GM06990 (cell line): ENCODE measurements around the gene PPP1R16B.

Experiments used
- DNase-seq: peaks from one replicate; pipeline ENCODE4 v3.0.0-alpha.2; 2011; ENCODE audit not compliant: insufficient read length; ENCODE audit errors: extremely low read depth
- H3K27me3 ChIP-seq: replicated peaks from 2 replicates; pipeline ENCODE4 v1.6.0; 2011; ENCODE audit warnings: low read length; ENCODE audit not compliant: control insufficient read depth, insufficient read depth
- H3K36me3 ChIP-seq: 2 replicates; pipeline ENCODE4 v1.5.1; 2011; ENCODE audit warnings: low read length; ENCODE audit not compliant: control insufficient read depth, insufficient read depth
- H3K4me3 ChIP-seq: replicated peaks from 2 replicates; pipeline ENCODE4 v1.5.1; 2011; ENCODE audit warnings: low read depth, mild to moderate bottlenecking, control low read depth, low read length
- CTCF ChIP-seq: IDR thresholded peaks from 2 replicates; pipeline ENCODE4 v1.5.1; 2011; ENCODE audit warnings: low read length, control low read depth, mild to moderate bottlenecking, inconsistent platforms; ENCODE audit not compliant: insufficient read depth, poor library complexity, severe bottlenecking

Gene PPP1R16B

GRCh38 chr20:38875175-38875993 lies 69.9 kb downstream of the PPP1R16B start:
- DNase-seq: peak; percentile 88
- TF ChIP-seq CTCF: peak; percentile 12
- Histone ChIP-seq H3K27me3 (no peaks in the 10 kb centered on the region), H3K36me3 (peaks cover 5% of the 10 kb centered on the region), H3K4me3 (peak overlapping the region; percentile 35; the same call in 1 of the 2 replicates)

GRCh38 chr20:38877483-38877882 lies 72.0 kb downstream of the PPP1R16B start:
- peaks cover 3% of the 10 kb centered on the region; the same call in 1 of the 2 replicates for H3K36me3 ChIP-seq
- no peak for TF ChIP-seq CTCF
- H3K4me3 ChIP-seq: no peak overlapping the region
- DNase-seq: no peak
- H3K27me3 ChIP-seq: no peaks in the 10 kb centered on the region

GRCh38 chr20:38878866-38879265 lies 73.4 kb downstream of the PPP1R16B start:
- no peak for DNase-seq
- Histone ChIP-seq H3K27me3 (no peaks in the 10 kb centered on the region), H3K4me3 (no peak overlapping the region), H3K36me3 (peaks cover 11% of the 10 kb centered on the region)
- no peak for TF ChIP-seq CTCF

- Histone ChIP-seq H3K36me3 (peaks cover 17% of the 10 kb centered on the region), H3K4me3 (no peak overlapping the region), H3K27me3 (no peaks in the 10 kb centered on the region)
- peak; percentile 23 for TF ChIP-seq CTCF
- no peak for DNase-seq
Measured at GRCh38 chr20:38880952-38881735, 75.6 kb downstream of the PPP1R16B start.

- no peak for DNase-seq
- no peaks in the 10 kb centered on the region for H3K27me3 ChIP-seq
- TF ChIP-seq CTCF: no peak
Measured at GRCh38 chr20:38881806-38882440, 76.4 kb downstream of the PPP1R16B start.

More at GRCh38 chr20:38881806-38882440, 76.4 kb downstream of the PPP1R16B start:
- Histone ChIP-seq H3K4me3 (no peak overlapping the region), H3K36me3 (peaks cover 17% of the 10 kb centered on the region)
